G401 (cell line): ENCODE data around the gene ING5. TPM values are rescaled to one million over a fixed set of nuclear protein-coding genes. Genes with fewer than 3 reads are reported as not detected.
"Not testable (repeated sequence)": the region's sequence is repeated elsewhere in the genome, so short reads cannot be mapped to it uniquely, and the experiment has no call there.

Experiments
- DNase-seq: peaks from one replicate; pipeline ENCODE4 v3.0.0-alpha.2; 2015; ENCODE audit warnings: low spot score
- in situ Hi-C: cut with HindIII; loops from 2 replicates; pipeline ENCODE4 v1.10.0; 2016; ENCODE audit warnings: low sequenced_read_pairs, mixed read lengths
- total RNA-seq: library from RNA; depleted of rRNA; stranded (reverse); fragments of >200 nt; shearing (Covaris generic); gene quantifications from 2 replicates; pipeline ENCODE4 v1.2.3, GENCODE V29; 2014

ING5 gene
- total RNA-seq, 1 experiment from 2014 or later, result 65.8 TPM

GRCh38 chr2:241752253-241752652 is 50.4 kb downstream of the ING5 start:
- in situ Hi-C loops, result no loop called here
- DNase-seq, result no peak

- no peak for DNase-seq
- in situ Hi-C loops, result no loop called here
Measured at GRCh38 chr2:241752689-241753276, 50.9 kb downstream of the ING5 start.

DNA sequence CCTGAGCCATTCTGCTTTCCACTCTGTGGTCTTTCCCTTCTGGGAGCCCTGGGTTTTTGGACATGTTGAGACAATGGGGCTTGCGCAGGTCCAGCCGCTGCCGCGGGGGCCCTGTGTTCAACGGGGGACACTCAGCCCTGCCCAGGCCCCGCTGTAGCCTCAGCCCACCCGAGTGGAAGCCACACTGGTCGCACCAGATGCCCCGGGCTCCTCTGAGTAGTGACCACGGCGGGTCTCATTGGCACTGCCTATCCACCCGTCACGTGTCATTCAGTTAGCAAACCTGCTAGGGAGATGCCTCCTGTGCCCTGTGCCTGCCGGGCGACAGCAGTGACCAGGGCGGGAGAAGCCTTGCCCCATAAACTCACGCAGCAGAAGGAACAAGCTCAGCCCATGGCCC is 51.7 kb downstream of the ING5 start:
- no peak for DNase-seq
- in situ Hi-C loops, result no loop called here

- no peak for DNase-seq
- in situ Hi-C loops, result no loop called here
Measured at GRCh38 chr2:241754042-241754441, 52.2 kb downstream of the ING5 start.

DNA sequence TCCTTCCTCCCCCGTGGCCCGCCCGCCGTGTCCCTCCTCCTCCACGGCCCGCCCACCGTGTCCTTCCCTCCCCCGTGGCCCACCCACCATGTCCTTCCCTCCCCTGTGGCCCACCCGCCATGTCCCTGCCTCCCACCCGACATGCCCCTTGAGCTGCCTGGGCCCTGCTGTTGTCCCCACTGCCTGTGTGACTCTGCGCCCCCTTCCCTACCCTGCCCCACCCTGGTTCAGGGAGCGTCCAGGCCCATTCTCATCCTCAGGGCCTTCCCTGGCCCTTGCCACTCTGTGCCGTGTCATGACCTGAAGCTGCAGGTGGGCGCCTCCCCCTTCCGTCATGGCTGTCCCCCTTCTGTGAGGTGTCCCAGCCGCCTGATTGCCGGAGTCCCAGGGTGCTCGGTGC is 53.3 kb downstream of the ING5 start:
- DNase-seq, result no peak
- in situ Hi-C loops, result no loop called here

DNA sequence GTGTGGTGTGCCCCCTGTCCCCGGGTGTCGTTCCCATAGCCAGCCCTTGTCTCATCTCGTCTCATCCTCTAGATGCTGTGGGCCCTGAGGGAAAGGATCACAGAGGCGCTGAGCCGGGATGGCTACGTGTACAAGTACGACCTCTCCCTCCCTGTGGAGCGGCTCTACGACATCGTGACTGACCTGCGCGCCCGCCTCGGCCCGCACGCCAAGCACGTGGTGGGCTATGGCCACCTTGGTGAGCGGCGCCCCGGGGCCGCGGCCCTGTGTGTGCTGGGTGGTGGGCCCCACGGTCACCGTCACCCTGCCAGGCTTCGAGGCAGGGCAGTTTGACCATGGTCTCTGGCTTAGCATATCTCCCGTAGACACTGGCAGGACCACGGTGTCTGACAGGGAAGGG is 53.9 kb downstream of the ING5 start:
- in situ Hi-C loops, result no loop called here
- no peak for DNase-seq

DNA sequence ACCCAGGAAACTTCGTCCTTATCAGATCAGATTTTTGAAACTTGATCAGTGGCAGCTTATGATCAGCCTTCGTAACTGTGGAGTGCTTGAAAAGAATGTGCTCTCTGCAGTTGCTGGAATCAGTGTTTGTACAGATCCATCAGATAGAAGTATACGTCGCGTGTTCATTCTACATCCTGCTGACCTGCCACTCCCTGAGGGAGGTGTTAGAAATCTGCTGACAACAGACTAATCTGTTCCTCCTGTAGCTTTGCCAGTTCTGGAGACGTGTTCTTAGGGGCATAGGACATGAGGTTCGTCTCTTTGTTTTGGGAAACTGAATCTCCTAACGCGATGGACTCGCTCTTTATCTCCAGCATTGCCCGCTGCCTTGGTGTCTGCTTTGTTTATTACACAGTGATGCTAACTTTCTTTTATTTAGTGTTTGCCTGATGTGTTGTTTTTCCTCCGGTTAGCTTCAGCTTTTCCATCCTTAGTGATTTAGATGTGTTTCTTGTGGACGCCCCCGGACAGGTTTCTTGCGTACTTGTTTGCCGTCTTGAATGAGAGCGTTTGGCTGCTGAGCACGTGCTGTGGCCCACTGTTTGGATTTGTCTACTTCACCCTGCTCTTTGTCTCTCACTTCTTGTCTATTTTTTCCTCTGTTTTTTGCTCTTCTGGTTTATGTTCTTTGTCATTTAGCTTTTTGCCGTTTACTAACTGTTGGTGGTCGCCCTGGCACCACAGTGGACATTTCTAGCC is 57.4 kb downstream of the ING5 start:
- no peak for DNase-seq
- in situ Hi-C loops, result no loop called here

- DNase-seq, in situ Hi-C loops: not testable (repeated sequence)
Measured at GRCh38 chr2:241759893-241760292, 58.1 kb downstream of the ING5 start.

GRCh38 chr2:241760301-241760771 is 58.5 kb downstream of the ING5 start:
- no peak for DNase-seq
- in situ Hi-C loops, result no loop called here

- in situ Hi-C loops, result no loop called here
- no peak for DNase-seq
Measured at GRCh38 chr2:241762321-241762932, 60.6 kb downstream of the ING5 start.

- in situ Hi-C loops, result no loop called here
- no peak for DNase-seq
Measured at GRCh38 chr2:241762933-241763369, 61.1 kb downstream of the ING5 start.

DNA sequence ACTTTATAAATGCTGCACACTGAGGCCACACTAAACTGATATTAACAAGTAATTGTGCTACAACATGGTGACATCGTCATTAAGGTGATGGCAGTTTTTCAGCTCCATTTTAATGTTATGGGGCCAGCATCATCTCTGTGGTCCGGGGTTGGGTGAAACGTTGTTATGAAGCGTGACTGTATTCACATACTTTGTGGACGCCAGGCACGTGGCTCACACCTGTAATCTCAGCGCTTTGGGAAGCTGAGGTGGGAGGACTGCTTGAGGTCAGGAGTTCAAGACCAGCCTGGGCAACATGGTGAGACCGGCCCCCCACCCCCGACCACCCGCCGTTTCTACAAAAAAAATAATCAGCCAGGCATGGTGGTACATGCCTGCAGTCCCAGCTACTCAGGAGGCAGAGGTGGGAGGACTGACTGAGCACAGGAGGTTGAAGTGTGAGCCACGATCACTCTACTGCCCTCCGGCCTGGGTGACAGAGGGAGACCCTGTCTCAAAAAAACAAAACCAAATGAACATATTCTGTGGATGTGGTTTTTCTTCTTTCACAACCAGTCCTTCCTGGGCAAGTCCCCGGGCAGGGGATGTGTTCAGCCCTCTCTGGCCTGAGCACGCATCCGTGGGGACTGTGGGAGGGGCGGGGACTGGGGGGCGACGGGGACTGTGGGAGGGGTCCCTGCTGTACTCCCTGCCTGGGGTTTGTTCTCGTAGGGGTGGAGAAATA is 61.9 kb downstream of the ING5 start:
- in situ Hi-C loops, result no loop called here
- no peak for DNase-seq

DNA sequence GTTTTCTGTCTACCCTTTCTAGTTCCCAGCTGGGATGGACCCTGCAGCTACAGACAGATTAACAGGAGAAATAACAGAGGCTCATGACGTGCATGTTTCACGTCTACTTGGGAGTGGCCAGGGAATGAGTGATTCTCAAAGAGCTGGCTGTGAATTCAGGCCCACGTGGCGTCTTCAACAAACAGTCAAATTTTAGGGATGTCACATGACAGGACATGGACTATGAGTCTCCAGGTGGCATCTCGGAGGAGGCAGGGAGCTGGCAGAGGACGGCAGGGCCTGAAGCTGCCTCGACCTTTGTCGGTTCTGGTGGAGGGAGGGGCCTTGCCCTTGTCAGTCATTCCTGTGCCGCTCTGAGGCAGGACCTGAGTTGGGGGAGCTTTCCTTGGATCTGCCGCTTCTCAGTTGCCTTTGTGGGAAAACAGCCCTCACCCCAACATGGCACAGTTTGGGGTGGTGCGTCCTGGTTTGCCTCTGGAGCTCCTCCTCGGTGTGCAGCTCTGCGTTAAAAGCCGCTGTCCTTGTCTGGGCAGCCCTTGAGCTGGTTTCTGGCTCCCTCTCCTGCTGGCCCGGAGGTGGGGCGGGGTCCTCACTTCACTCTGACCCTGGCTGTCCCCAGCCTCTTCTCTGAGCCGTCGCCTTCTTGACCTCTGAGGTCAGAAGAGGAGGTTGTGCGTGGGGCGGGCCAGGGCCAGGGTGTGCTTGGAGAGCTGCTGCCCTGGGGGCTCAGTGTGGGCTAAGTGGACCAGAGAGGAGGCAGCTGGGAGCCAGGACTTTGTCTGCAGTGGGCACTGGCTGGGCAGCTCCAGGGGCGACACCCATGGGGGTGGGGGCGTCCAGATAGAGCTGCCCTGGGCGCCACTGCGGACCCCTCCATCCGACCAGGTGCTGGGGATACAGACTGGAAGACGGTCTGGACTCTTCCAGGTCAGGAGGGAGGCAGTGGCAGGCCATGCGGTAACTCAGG is 62.7 kb downstream of the ING5 start:
- DNase-seq, result no peak

DNA sequence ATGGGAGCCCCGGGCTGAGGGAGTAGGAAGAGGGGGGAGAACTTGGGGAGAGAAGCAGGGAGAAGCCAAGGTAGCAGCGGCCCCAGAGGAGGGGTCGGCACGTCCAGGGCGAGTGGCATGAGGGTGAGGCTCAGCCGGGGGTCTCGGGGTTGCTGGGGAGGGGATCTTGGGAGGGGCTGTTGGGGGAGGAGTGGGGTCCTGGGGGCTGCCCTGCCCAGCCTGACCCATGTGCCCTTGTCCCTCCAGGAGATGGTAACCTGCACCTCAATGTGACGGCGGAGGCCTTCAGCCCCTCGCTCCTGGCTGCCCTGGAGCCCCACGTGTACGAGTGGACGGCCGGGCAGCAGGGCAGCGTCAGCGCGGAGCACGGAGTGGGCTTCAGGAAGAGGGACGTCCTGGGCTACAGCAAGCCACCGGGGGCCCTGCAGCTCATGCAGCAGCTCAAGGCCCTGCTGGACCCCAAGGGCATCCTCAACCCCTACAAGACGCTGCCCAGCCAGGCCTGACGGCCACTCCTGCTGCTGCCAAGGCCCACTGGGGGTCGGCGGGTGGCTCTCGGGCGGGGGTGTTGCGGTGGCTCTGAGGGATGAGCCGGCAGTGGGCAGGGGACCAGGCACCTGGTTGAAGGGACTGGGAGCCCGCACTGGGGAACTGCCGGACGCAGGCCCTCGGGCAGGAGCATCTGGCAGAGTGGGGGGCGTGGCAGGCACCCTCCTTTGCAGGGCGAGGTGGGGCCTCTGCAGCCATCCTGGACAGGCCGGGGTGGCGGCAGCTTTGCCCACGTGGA is 65.8 kb downstream of the ING5 start:
- no peak for DNase-seq
- in situ Hi-C loops, result no loop called here

More for the DNA sequence above, 62.7 kb downstream of the ING5 start:
- in situ Hi-C loops, result no loop called here

GRCh38 chr2:241768251-241768711 is 66.4 kb downstream of the ING5 start:
- DNase-seq, result no peak
- in situ Hi-C loops, result no loop called here

GRCh38 chr2:241768850-241769249 is 67.0 kb downstream of the ING5 start:
- in situ Hi-C loops, result no loop called here
- DNase-seq, result no peak

DNA sequence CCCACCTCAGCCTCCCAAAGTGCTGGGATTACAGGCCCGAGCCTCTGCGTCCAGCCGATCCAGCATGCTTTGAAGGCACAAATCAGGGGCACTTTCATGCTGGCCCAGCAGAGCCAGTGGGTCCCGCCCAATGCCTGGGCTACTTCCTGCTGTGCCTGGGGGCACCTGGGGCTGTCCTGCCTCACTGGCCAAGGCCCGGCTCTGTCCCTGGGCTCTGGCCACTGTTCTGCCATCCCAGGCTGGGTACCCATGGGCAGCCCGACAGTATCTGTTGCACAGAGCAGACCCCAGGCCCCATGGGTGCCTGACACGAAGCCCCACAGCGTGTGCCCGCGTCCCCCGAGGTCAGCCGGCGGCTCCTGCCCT is 68.0 kb downstream of the ING5 start:
- in situ Hi-C loops, result no loop called here
- no peak for DNase-seq
